AG09319 (cell line): ENCODE measurements around the gene ATG7.
A peak's percentile ranks its signal among the peaks of the same experiment; 100 is the strongest.

ENCODE experiments used
- DNase-seq: peaks from one replicate; pipeline ENCODE4 v3.0.0-alpha.2; 2010; ENCODE audit warnings: low read depth; ENCODE audit errors: extremely low read depth
- CTCF ChIP-seq: IDR thresholded peaks from 2 replicates; pipeline ENCODE4 v1.5.1; 2011; ENCODE audit warnings: low read depth, mild to moderate bottlenecking, inconsistent platforms, low read length, moderate library complexity

Gene ATG7

DNA sequence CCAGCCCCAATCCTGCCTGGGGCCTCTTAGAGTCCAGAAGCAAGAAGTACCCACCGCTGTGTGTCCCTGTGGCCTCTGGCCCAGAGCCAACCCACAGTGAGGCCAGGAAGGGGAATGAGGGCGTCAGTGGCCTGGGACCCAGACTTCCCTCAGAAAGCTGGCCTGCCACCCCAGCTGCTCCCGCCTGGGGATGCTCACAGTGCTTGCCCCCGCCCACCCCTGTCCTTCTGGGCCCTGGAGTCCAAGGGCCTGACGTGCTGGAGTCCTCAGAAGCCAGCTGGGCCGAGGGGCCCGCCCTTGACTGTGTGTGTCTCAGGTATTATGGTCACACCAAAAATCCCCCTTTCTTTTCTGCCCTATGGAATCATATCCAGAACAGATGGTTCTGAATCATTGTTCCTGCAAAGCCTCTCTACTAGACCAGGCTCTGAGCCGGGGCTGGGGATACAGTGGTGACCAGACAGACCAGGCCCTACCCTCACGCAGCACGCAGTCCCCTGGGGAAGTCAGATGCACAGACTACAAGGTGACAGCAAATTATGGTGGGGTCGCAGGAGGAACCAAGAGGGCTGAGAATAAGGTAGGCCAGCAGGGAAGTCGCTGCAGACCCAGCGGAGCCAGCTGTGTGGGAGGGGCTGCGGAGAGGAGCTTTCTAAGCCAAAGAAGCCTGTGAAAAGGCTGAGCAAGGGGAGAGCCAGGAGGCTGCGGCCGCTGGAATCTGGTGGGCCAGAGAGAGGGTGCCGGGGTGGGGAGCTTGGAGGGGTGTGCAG, 272.4 kb downstream of the ATG7 start:
- no peak for TF ChIP-seq CTCF
- no peak for DNase-seq

GRCh38 chr3:11545186-11545851, 273.1 kb downstream of the ATG7 start:
- peak; percentile 18 for TF ChIP-seq CTCF
- DNase-seq: no peak

DNA sequence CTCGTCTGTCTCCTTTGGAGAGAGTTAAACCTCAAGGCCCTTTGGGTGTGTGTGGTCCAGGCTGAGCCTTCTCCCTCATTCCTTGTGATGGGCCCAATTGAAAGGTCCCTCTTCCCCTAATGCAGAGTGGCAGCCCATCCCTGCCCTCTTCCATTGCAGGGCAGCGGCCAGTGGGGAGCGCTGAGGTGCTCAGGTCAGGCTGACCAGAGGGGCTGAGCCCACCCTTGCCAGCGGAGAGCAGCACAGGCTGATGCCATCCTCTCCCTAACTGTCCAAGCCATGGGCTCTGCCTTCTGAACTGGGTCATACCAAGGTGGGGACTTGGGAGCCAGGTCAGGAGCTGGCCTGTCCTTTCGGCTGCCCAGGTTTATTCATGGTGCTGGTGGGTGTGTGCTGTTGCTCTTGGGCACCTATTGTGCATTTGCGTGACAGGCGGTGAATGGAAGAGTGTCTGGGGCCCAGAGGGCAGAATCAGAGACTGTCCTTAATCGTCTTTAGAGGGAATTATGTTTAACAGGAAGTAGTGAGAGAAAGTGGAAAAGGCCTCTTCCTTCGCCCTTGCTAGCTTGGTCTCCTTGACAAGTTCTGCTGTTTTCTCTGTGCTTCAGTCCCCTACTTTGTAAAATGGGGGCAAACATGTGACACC, 274.6 kb downstream of the ATG7 start:
- no peak for TF ChIP-seq CTCF
- no peak for DNase-seq

GRCh38 chr3:11547498-11547897, 275.3 kb downstream of the ATG7 start:
- TF ChIP-seq CTCF: no peak
- DNase-seq: no peak

GRCh38 chr3:11548721-11549131, 276.5 kb downstream of the ATG7 start:
- TF ChIP-seq CTCF: no peak

GRCh38 chr3:11549580-11550140, 277.5 kb downstream of the ATG7 start:
- no peak; the same call in 1 of the 2 replicates for TF ChIP-seq CTCF
- DNase-seq: no peak

More at GRCh38 chr3:11548721-11549131, 276.5 kb downstream of the ATG7 start:
- no peak for DNase-seq

DNA sequence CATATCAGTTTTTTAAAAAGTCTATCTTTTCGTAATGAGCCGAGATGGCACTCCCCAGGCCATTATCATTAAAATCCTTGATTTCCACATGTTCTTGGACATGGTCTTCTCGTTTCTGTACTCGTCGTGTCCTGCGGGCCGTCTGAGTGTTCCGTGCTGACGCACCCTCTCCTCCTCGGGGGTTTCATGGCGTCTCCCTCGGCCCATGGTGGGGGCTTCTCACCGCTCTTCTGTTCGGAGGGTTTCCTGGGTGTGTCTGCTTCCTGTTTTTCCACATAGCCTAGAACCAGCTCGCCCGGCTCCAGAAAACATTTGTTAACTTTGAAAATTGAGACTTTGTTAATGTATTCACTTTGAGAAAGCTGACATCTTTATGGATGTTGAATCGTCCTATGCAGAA, 278.8 kb downstream of the ATG7 start:
- TF ChIP-seq CTCF: no peak
- no peak for DNase-seq
